HG02840 (cell line): ENCODE results near the gene MLKL.
A peak's percentile ranks its signal among the peaks of the same experiment; 100 is the strongest.
"Not testable (repeated sequence)": the region's sequence is repeated elsewhere in the genome, so short reads cannot be mapped to it uniquely, and the experiment has no call there.

Experiments used
- ATAC-seq: cut with Tn5 transposase; IDR thresholded peaks from one replicate; pipeline ENCODE4 v1.9.1; 2021; ENCODE audit warnings: mild to moderate bottlenecking, moderate library complexity, moderate number of reproducible peaks; ENCODE audit not compliant: unreplicated experiment, low FRiP score

The MLKL gene

GRCh38 chr16:74654536-74655050, 46.1 kb downstream of the MLKL start:
- no peak for ATAC-seq

GRCh38 chr16:74652883-74653282, 47.8 kb downstream of the MLKL start:
- ATAC-seq, result not testable (repeated sequence)

GRCh38 chr16:74652249-74652648, 48.4 kb downstream of the MLKL start:
- no peak for ATAC-seq

- no peak for ATAC-seq
Measured at GRCh38 chr16:74651841-74652240, 48.8 kb downstream of the MLKL start.

GRCh38 chr16:74650966-74651567, 49.6 kb downstream of the MLKL start:
- no peak for ATAC-seq

- no peak for ATAC-seq
Measured at GRCh38 chr16:74649839-74650504, 50.7 kb downstream of the MLKL start.

GRCh38 chr16:74641969-74642368, 58.7 kb downstream of the MLKL start:
- ATAC-seq, result no peak

- ATAC-seq, result no peak
Measured at GRCh38 chr16:74637742-74638453, 62.8 kb downstream of the MLKL start.

- no peak for ATAC-seq
Measured at GRCh38 chr16:74635303-74635702, 65.4 kb downstream of the MLKL start.

- ATAC-seq, result no peak
Measured at GRCh38 chr16:74633686-74634085, 67.0 kb downstream of the MLKL start.

GRCh38 chr16:74627506-74628220, 73.0 kb downstream of the MLKL start:
- ATAC-seq, result no peak

GRCh38 chr16:74626741-74627416, 73.8 kb downstream of the MLKL start:
- peak; percentile 47 for ATAC-seq

GRCh38 chr16:74625500-74626350, 74.9 kb downstream of the MLKL start:
- ATAC-seq, result no peak

GRCh38 chr16:74623839-74624235, 76.8 kb downstream of the MLKL start:
- ATAC-seq, result no peak

- ATAC-seq, result no peak
Measured at GRCh38 chr16:74623214-74623838, 77.3 kb downstream of the MLKL start.

GRCh38 chr16:74622005-74622404, 78.7 kb downstream of the MLKL start:
- ATAC-seq, result no peak
